HEK293 (cell line): ENCODE results near the gene OR51Q1.

Experiments
- CTCF ChIA-PET: fragments of 350-600 bp; formaldehyde crosslinking; extraction: SDS; loops from one replicate; lab custom pipeline; 2021; ENCODE audit warnings: antibody characterized with exemption; lab: Yijun Ruan, JAX
- POLR2A ChIA-PET: fragments of 300-600 bp; formaldehyde crosslinking; extraction: SDS; loops from one replicate; lab custom pipeline; 2020; ENCODE audit warnings: antibody characterized with exemption, inconsistent platforms; lab: Yijun Ruan, JAX
- H3K27ac ChIP-seq: fragments of 200-500 bp; sonication (Bioruptor generic); 2 replicates; pipeline ENCODE4 v1.5.1; 2014; ENCODE audit warnings: low read depth, low read length, control low read depth, inconsistent platforms; ENCODE audit errors: extremely low read depth
- H3K36me3 ChIP-seq, 2 experiments: fragments of 200-500 bp in 1 of 2; sonication (Bioruptor generic) in 1 of 2; 1 replicate in 1 of 2; 2 replicates in 1 of 2; pipeline ENCODE4 v1.5.1; 2014 to 2017; ENCODE audit warnings: inconsistent platforms in 2 of 2, low read length in 2 of 2; ENCODE audit not compliant: control insufficient read depth in 2 of 2, insufficient read depth in 1 of 2
- H3K4me1 ChIP-seq: fragments of 200-500 bp; sonication (Bioruptor generic); 2 replicates; pipeline ENCODE4 v1.5.1; 2014; ENCODE audit warnings: mild to moderate bottlenecking, low read length, inconsistent platforms; ENCODE audit not compliant: control insufficient read depth, insufficient read depth
- H3K4me3 ChIP-seq: 2 replicates; pipeline ENCODE4 v1.5.1; 2011; ENCODE audit warnings: low read depth, mild to moderate bottlenecking, control low read depth, low read length, moderate library complexity
- H3K9me3 ChIP-seq: fragments of 200-500 bp; sonication (Bioruptor generic); 2 replicates; pipeline ENCODE4 v1.5.1; 2014; ENCODE audit warnings: low read depth, low read length, inconsistent platforms; ENCODE audit not compliant: control insufficient read depth, insufficient read depth
- GLIS1 ChIP-seq: fragments of 450-650 bp; formaldehyde crosslinking; IDR thresholded peaks from 2 replicates; pipeline ENCODE4 v1.5.1; 2016; ENCODE audit warnings: missing biosample characterization, missing genetic modification characterization
- SETDB1 ChIP-seq: IDR thresholded peaks from one replicate; pipeline ENCODE4 v1.6.1; 2017; ENCODE audit warnings: mild to moderate bottlenecking, low read length, moderate library complexity, mixed read lengths; ENCODE audit not compliant: insufficient read length
- TCF7L2 ChIP-seq: IDR thresholded peaks from 2 replicates; pipeline ENCODE4 v1.6.1; 2011; ENCODE audit warnings: low read depth, mild to moderate bottlenecking, inconsistent platforms, low read length, moderate library complexity, borderline replicate concordance
- ZEB2 ChIP-seq: fragments of 450-650 bp; formaldehyde crosslinking; IDR thresholded peaks from 2 replicates; pipeline ENCODE4 v1.5.1; 2016; ENCODE audit warnings: missing biosample characterization, missing genetic modification characterization
- ZNF19 ChIP-seq: fragments of 450-650 bp; formaldehyde crosslinking; IDR thresholded peaks from 2 replicates; pipeline ENCODE4; 2016; ENCODE audit warnings: missing biosample characterization, missing genetic modification characterization, low read depth
- ZNF214 ChIP-seq: fragments of 450-650 bp; formaldehyde crosslinking; IDR thresholded peaks from 2 replicates; pipeline ENCODE4 v1.5.1; 2017; ENCODE audit warnings: missing biosample characterization, mild to moderate bottlenecking, missing genetic modification characterization, borderline replicate concordance
- ZNF394 ChIP-seq: fragments of 450-650 bp; formaldehyde crosslinking; IDR thresholded peaks from 2 replicates; pipeline ENCODE4 v1.5.1; 2016; ENCODE audit warnings: missing biosample characterization, missing genetic modification characterization, mild to moderate bottlenecking, moderate library complexity, borderline replicate concordance
- ZNF416 ChIP-seq: fragments of 450-650 bp; formaldehyde crosslinking; IDR thresholded peaks from 2 replicates; pipeline ENCODE4 v1.5.1; 2016; ENCODE audit warnings: missing biosample characterization, missing genetic modification characterization
- ZNF501 ChIP-seq: fragments of 450-650 bp; formaldehyde crosslinking; IDR thresholded peaks from 2 replicates; pipeline ENCODE4 v1.5.1; 2016; ENCODE audit warnings: missing biosample characterization, missing genetic modification characterization
- ZNF521 ChIP-seq: fragments of 450-650 bp; formaldehyde crosslinking; IDR thresholded peaks from 2 replicates; pipeline ENCODE4 v1.5.1; 2017; ENCODE audit warnings: missing biosample characterization, mild to moderate bottlenecking, missing genetic modification characterization
- ZNF544 ChIP-seq: fragments of 450-650 bp; formaldehyde crosslinking; IDR thresholded peaks from 2 replicates; pipeline ENCODE4 v1.5.0; 2017; ENCODE audit warnings: missing biosample characterization, missing genetic modification characterization
- ZNF623 ChIP-seq: fragments of 450-650 bp; formaldehyde crosslinking; IDR thresholded peaks from 2 replicates; pipeline ENCODE4 v1.5.1; 2016; ENCODE audit warnings: missing biosample characterization, missing genetic modification characterization
- TF ChIP-seq, protein P1 (sequence below): fragments of 450-650 bp; formaldehyde crosslinking; IDR thresholded peaks from 2 replicates; pipeline ENCODE4 v1.5.1; 2016; ENCODE audit warnings: missing biosample characterization, missing genetic modification characterization, borderline replicate concordance
- TF ChIP-seq, protein P2 (sequence below): fragments of 450-650 bp; formaldehyde crosslinking; IDR thresholded peaks from 2 replicates; pipeline ENCODE4 v1.5.1; 2017; ENCODE audit warnings: missing biosample characterization, missing genetic modification characterization
- TF ChIP-seq, protein P3 (sequence below): fragments of 450-650 bp; formaldehyde crosslinking; IDR thresholded peaks from 2 replicates; pipeline ENCODE4 v1.5.1; 2016; ENCODE audit warnings: missing biosample characterization, missing genetic modification characterization
- TF ChIP-seq, protein P4 (sequence below): fragments of 450-650 bp; formaldehyde crosslinking; IDR thresholded peaks from 2 replicates; pipeline ENCODE4 v1.5.1; 2016; ENCODE audit warnings: missing biosample characterization, missing genetic modification characterization
- TF ChIP-seq, protein P5 (sequence below): fragments of 450-650 bp; formaldehyde crosslinking; IDR thresholded peaks from 2 replicates; pipeline ENCODE4 v1.5.1; 2016; ENCODE audit warnings: missing biosample characterization, missing genetic modification characterization
- TF ChIP-seq, protein P6 (sequence below): fragments of 450-650 bp; formaldehyde crosslinking; IDR thresholded peaks from 2 replicates; pipeline ENCODE4 v1.5.1; 2016; ENCODE audit warnings: missing biosample characterization, missing genetic modification characterization

OR51Q1 gene

DNA sequence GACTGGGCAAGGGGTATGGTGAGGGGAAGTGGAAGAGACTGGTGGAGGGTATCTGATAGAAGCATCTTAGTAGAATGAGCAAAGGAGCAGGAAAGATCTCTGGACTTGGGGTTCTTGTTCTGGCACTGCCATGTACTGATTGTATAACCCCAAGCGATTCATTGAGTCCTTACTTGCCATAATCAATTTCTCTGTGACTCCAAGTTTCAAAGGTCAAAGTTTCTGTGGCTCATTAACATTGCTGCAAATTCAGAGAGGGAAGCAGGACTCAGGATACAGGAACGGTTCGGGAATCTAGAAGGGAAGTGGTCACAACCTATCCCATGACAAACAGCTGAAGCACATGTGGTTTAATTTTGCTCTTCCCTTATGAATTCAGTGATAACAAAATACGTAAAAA, 27.5 kb downstream of the OR51Q1 start (continued):
- TF ChIP-seq, protein P1, sequence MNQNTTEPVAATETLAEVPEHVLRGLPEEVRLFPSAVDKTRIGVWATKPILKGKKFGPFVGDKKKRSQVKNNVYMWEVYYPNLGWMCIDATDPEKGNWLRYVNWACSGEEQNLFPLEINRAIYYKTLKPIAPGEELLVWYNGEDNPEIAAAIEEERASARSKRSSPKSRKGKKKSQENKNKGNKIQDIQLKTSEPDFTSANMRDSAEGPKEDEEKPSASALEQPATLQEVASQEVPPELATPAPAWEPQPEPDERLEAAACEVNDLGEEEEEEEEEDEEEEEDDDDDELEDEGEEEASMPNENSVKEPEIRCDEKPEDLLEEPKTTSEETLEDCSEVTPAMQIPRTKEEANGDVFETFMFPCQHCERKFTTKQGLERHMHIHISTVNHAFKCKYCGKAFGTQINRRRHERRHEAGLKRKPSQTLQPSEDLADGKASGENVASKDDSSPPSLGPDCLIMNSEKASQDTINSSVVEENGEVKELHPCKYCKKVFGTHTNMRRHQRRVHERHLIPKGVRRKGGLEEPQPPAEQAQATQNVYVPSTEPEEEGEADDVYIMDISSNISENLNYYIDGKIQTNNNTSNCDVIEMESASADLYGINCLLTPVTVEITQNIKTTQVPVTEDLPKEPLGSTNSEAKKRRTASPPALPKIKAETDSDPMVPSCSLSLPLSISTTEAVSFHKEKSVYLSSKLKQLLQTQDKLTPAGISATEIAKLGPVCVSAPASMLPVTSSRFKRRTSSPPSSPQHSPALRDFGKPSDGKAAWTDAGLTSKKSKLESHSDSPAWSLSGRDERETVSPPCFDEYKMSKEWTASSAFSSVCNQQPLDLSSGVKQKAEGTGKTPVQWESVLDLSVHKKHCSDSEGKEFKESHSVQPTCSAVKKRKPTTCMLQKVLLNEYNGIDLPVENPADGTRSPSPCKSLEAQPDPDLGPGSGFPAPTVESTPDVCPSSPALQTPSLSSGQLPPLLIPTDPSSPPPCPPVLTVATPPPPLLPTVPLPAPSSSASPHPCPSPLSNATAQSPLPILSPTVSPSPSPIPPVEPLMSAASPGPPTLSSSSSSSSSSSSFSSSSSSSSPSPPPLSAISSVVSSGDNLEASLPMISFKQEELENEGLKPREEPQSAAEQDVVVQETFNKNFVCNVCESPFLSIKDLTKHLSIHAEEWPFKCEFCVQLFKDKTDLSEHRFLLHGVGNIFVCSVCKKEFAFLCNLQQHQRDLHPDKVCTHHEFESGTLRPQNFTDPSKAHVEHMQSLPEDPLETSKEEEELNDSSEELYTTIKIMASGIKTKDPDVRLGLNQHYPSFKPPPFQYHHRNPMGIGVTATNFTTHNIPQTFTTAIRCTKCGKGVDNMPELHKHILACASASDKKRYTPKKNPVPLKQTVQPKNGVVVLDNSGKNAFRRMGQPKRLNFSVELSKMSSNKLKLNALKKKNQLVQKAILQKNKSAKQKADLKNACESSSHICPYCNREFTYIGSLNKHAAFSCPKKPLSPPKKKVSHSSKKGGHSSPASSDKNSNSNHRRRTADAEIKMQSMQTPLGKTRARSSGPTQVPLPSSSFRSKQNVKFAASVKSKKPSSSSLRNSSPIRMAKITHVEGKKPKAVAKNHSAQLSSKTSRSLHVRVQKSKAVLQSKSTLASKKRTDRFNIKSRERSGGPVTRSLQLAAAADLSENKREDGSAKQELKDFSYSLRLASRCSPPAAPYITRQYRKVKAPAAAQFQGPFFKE (tag by site-specific recombination) = no peak
- TF ChIP-seq ZNF416 (tag by site-specific recombination) = no peak

DNA sequence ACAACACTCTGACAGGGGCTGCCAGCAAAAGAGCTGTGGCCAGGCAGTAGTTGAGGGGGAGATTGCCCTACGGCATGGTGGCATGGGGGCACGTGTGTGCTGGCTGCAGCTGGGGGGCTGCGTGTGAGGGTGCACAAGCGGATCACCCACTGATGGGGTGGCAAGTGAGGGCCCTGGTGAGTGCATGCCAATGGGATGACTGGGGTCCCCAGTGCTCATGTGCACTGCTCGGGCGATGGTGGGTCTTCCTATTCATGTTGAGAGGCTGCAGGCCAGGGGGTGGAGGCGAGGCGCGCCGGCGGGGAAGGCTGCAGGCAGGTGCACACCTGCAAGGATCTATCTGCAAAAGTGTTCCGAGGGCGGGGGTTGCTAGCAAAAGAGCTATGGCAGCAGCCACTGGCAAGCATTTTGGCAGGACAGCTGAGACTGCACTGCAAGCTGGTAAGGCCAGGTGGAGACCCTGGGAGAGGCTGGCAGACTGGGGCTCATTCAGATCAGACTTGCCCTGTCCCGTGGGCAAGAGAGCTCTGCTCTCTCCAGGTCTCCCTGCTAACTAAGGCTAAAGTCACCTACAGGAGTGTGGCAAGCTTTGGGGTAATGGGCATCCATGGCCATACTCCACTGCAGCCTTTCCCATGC, 39.2 kb downstream of the OR51Q1 start:
- H3K27ac ChIP-seq = no peak overlapping the region
- H3K9me3 ChIP-seq = no peaks in the 10 kb centered on the region
- H3K36me3 ChIP-seq = no peaks in the 10 kb centered on the region
- TF ChIP-seq, protein P2, sequence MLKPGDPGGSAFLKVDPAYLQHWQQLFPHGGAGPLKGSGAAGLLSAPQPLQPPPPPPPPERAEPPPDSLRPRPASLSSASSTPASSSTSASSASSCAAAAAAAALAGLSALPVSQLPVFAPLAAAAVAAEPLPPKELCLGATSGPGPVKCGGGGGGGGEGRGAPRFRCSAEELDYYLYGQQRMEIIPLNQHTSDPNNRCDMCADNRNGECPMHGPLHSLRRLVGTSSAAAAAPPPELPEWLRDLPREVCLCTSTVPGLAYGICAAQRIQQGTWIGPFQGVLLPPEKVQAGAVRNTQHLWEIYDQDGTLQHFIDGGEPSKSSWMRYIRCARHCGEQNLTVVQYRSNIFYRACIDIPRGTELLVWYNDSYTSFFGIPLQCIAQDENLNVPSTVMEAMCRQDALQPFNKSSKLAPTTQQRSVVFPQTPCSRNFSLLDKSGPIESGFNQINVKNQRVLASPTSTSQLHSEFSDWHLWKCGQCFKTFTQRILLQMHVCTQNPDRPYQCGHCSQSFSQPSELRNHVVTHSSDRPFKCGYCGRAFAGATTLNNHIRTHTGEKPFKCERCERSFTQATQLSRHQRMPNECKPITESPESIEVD (tag by site-specific recombination) = no peak
- TF ChIP-seq ZNF544 (no peak), SETDB1 (no peak), GLIS1 (tag by site-specific recombination) (no peak), ZNF394 (tag by site-specific recombination) (no peak), ZNF521 (tag by site-specific recombination) (no peak), ZNF623 (tag by site-specific recombination) (no peak), ZNF19 (tag by site-specific recombination) (no peak), ZNF214 (tag by site-specific recombination) (no peak), ZNF501 (tag by site-specific recombination) (no peak), TCF7L2 (no peak), ZEB2 (no peak)
- TF ChIP-seq, protein P3, sequence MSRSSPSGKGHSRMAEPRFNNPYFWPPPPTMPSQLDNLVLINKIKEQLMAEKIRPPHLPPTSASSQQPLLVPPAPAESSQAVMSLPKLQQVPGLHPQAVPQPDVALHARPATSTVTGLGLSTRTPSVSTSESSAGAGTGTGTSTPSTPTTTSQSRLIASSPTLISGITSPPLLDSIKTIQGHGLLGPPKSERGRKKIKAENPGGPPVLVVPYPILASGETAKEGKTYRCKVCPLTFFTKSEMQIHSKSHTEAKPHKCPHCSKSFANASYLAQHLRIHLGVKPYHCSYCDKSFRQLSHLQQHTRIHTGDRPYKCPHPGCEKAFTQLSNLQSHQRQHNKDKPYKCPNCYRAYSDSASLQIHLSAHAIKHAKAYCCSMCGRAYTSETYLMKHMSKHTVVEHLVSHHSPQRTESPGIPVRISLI (tag by site-specific recombination) = no peak
- TF ChIP-seq, protein P4, sequence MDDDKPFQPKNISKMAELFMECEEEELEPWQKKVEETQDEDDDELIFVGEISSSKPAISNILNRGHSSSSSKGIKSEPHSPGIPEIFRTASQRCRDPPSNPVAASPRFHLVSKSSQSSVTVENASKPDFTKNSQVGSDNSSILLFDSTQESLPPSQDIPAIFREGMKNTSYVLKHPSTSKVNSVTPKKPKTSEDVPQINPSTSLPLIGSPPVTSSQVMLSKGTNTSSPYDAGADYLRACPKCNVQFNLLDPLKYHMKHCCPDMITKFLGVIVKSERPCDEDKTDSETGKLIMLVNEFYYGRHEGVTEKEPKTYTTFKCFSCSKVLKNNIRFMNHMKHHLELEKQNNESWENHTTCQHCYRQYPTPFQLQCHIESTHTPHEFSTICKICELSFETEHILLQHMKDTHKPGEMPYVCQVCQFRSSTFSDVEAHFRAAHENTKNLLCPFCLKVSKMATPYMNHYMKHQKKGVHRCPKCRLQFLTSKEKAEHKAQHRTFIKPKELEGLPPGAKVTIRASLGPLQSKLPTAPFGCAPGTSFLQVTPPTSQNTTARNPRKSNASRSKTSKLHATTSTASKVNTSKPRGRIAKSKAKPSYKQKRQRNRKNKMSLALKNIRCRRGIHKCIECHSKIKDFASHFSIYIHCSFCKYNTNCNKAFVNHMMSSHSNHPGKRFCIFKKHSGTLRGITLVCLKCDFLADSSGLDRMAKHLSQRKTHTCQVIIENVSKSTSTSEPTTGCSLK (tag by site-specific recombination) = no peak
- TF ChIP-seq, protein P5, sequence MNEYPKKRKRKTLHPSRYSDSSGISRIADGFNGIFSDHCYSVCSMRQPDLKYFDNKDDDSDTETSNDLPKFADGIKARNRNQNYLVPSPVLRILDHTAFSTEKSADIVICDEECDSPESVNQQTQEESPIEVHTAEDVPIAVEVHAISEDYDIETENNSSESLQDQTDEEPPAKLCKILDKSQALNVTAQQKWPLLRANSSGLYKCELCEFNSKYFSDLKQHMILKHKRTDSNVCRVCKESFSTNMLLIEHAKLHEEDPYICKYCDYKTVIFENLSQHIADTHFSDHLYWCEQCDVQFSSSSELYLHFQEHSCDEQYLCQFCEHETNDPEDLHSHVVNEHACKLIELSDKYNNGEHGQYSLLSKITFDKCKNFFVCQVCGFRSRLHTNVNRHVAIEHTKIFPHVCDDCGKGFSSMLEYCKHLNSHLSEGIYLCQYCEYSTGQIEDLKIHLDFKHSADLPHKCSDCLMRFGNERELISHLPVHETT (tag by site-specific recombination) = no peak
- TF ChIP-seq, protein P6, sequence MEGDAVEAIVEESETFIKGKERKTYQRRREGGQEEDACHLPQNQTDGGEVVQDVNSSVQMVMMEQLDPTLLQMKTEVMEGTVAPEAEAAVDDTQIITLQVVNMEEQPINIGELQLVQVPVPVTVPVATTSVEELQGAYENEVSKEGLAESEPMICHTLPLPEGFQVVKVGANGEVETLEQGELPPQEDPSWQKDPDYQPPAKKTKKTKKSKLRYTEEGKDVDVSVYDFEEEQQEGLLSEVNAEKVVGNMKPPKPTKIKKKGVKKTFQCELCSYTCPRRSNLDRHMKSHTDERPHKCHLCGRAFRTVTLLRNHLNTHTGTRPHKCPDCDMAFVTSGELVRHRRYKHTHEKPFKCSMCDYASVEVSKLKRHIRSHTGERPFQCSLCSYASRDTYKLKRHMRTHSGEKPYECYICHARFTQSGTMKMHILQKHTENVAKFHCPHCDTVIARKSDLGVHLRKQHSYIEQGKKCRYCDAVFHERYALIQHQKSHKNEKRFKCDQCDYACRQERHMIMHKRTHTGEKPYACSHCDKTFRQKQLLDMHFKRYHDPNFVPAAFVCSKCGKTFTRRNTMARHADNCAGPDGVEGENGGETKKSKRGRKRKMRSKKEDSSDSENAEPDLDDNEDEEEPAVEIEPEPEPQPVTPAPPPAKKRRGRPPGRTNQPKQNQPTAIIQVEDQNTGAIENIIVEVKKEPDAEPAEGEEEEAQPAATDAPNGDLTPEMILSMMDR (tag by site-specific recombination) = no peak
- TF ChIP-seq, all 188 proteins: peak for 0
- H3K4me1 ChIP-seq = no peaks in the 10 kb centered on the region
- POLR2A ChIA-PET = no interaction called here
- H3K4me3 ChIP-seq = no peak overlapping the region
- CTCF ChIA-PET = no interaction called here
